ENCODE results near the gene CTNNAL1.
"Not testable (repeated sequence)": the region's sequence is repeated elsewhere in the genome, so short reads cannot be mapped to it uniquely, and the experiment has no call there.

Gene CTNNAL1, protein sequence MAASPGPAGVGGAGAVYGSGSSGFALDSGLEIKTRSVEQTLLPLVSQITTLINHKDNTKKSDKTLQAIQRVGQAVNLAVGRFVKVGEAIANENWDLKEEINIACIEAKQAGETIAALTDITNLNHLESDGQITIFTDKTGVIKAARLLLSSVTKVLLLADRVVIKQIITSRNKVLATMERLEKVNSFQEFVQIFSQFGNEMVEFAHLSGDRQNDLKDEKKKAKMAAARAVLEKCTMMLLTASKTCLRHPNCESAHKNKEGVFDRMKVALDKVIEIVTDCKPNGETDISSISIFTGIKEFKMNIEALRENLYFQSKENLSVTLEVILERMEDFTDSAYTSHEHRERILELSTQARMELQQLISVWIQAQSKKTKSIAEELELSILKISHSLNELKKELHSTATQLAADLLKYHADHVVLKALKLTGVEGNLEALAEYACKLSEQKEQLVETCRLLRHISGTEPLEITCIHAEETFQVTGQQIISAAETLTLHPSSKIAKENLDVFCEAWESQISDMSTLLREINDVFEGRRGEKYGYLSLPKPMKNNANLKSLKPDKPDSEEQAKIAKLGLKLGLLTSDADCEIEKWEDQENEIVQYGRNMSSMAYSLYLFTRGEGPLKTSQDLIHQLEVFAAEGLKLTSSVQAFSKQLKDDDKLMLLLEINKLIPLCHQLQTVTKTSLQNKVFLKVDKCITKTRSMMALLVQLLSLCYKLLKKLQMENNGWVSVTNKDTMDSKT

GRCh38 chr9:109012876-109013678, at the start of gene CTNNAL1:
Gene CTNNAL1 (minus strand): TSS chr9:109013499. CDS start chr9:109013442, 57 bp downstream.
- peak; percentile 90 for DNase-seq

DNA sequence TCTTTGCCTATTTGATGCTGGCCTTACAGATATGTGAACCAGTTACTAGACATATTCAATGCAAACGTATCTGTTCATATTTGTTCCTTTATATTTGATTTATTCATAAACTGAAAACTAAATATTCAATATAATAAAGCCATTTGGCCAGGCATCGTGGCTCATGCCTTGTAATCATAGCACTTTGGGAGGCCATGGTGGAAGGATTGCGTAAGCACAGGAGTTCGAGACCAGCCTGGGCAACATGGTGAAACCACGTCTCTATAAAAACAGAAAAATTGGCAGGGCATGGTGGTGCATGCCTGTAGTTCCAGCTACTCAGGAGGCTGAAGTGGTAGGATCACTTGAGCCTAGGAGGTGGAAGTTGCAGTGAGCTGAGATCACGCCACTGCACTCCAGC, 49.2 kb upstream of the CTNNAL1 start:
- DNase-seq = no peak

DNA sequence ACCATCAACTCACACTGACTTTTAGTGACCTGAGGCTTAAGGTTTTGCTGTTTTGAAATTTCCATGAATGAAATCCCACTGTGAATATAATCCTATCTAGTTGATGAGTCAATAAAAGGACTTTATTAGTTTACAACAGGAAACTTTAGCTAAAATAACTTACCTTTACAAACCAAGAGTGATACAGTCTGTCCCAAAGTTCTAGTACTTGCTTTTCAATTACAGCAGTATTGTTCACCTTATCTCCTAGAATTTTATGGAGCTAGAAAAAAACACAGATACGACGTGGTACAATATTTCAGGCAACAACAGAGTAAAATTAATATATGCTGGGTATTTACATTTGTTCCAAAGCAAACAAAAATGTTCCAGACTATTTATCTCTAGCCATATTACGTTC, 46.9 kb upstream of the CTNNAL1 start:
- DNase-seq = no peak

- not testable (repeated sequence) for DNase-seq
Observed at GRCh38 chr9:109053121-109053520, 39.8 kb upstream of the CTNNAL1 start.

- peak; percentile 41 for DNase-seq
Observed at GRCh38 chr9:109052416-109052815, 39.1 kb upstream of the CTNNAL1 start.

GRCh38 chr9:109051733-109052132, 38.4 kb upstream of the CTNNAL1 start:
- DNase-seq = no peak

GRCh38 chr9:109050444-109050843, 37.1 kb upstream of the CTNNAL1 start:
- DNase-seq = no peak

GRCh38 chr9:109048822-109049221, 35.5 kb upstream of the CTNNAL1 start:
- DNase-seq = no peak

DNA sequence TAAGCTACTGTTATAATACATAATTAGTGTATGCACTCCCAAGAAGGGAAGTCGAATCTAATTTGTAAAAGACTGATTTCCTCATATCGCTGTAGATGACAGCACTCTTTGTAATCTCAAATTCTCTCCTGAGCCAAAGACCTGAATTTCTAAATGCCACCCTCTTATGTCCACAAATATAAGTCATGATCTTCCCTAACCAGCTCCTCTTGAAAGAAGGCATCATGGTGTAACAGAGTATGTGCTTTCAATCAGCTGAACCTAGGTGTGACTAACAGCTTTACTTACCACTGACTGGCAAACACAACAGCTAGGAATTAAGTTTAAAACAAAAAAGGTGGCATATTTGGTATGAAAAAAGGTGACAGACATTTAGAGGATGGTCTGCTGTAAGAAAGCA, 34.0 kb upstream of the CTNNAL1 start:
- DNase-seq = no peak

DNA sequence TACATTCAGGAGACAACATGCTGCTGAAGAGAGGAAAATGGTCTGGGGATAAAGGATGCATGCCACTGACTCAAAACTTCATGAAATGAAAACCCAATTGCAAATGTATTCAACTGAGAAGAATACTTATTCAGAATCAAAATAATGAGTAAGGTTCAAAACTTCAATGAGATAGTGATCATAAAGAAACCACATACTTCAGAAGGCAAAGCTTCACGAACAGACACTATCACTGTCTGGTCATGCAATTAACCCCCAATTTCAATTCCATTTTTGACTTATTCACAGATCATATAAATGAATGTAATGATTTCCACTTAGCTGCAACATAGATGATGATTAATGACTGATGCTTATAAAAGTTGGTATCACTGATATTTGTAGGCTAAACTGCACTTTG, 33.0 kb upstream of the CTNNAL1 start:
- no peak for DNase-seq

DNA sequence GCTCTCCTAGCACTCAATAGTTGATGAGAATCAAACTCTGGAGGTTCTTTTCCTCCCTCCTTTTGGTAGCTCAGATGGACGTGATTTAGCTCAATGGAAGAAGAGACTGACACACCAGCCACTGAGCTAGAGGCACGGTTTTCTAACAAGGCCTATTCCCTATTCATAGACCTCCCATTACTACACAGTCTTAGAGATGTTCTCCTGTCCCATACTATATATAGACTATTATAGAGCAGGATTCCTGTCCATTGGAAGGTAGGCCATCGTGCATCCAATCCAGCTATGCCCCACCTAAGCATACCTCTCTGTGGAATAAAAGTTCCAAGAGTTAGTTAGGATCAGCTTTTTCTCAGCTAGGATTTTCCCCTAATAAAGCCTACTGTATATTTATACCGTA, 30.3 kb upstream of the CTNNAL1 start:
- DNase-seq = no peak

GRCh38 chr9:109040571-109040970, 27.3 kb upstream of the CTNNAL1 start:
- DNase-seq = no peak

GRCh38 chr9:109039539-109039938, 26.2 kb upstream of the CTNNAL1 start:
- DNase-seq = no peak

GRCh38 chr9:109037946-109038715, 24.8 kb upstream of the CTNNAL1 start:
- no peak for DNase-seq

- no peak for DNase-seq
Observed at GRCh38 chr9:109036744-109037680, 23.7 kb upstream of the CTNNAL1 start.

DNA sequence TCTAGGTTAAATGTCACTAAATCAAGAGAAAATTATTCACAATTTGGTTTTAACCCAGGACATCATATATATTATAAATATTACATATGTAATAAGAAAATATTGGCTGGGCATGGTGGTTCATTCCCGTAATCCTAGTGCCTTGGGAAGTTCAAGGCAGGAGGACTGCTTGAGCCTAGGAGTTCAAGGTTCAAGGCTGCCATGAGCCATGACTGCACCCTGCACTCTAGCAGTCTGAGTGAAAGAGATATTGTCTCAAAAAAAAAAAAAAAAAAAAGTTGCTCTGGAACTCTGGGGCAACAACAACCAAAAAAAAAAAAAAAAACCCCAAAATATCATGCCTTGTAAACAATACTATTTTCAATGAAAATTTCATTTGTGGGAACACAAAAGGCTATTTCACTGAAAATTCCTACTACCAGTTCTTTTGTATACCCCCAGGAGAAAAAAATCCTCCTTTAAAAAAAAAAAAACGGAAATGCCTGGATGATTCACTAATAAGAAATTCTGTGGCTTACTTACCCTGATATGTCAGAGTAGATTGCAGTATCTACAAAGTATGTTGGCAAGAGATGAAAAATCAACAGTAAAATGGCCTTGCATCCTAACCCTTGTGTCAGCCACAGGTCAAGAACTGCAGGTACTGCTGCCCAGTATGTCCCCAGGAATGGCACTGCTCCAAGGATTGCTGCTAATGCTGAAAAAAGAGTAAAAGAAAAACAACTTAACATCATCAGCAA, 22.6 kb upstream of the CTNNAL1 start:
- DNase-seq = peak; percentile 88

DNA sequence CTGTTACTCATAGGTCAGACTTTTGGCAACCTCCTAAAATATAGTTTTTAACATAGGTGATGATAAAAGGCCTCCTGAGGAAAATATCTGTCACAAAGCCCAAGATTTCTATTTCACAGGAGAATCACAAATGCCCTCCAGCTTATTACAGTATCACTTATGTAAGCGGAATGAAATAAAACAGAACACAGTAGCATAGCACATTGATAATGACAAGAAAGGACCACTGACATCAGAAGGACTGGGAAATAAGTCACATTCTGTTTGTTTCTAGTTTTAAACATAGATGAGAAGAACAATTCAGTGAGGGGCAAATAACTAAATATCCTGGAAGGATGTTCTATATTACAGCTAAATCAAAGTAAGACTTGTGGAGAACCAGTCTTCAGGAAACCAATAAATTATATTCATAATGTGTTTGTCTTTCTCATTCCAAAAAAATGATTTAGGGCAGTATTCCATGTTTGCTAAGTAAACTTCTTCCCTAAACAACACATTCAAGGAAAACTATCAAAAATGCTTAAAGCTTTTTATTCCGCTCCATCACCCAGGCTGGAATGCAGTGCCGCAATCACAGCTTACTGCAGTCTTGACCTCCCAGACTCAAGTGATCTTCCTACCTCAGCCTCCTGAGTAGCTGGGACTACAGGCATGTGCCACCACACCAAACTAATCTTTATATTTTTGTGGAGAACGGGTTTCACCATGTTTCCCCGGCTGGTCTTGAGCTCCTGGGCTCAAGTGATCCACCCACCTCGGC, 20.8 kb upstream of the CTNNAL1 start:
- DNase-seq = peak; percentile 41

GRCh38 chr9:109031241-109031640, 17.9 kb upstream of the CTNNAL1 start:
- peak; percentile 39 for DNase-seq

DNA sequence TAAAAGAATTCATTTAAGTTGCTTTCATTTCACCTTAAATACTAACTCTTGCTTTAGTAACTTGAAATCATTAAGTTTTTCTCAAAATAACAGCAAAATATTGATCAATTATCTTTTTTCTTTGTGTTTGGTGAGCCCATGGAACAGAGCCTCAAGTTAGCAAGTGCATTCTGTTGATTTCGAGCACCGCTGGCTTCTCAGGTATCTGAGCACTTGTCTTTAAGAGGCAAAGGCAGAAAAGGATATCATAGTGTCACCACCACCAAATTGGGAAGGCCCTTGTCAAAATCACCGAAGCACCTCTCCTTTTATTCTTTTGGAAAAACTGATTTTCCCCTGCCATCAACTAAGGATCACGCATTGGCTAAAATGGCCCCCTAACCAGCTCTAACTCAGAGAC, 17.1 kb upstream of the CTNNAL1 start:
- DNase-seq = no peak

DNA sequence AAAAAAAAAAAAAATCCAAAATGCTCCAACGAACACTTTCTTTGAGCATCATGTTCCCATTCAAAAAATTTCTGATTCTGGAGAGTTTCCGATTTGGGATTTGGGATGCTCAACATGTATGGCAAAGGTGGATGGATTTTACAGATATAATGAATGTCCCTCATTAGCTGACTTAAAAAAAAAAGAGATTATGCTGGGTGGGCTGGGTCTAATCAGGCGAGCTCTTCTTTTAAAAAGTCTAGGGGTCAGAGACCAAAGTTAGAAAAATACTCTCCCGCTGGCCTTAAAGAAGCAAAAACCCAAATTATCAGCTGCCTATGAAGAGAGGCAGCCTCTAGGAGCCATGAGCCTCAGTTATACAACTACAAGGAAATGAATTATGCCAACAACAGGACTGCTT, 15.2 kb upstream of the CTNNAL1 start:
- DNase-seq = no peak
